Endothelial cell of umbilical vein (primary cell): ENCODE results near the gene PTMA. TPM values are rescaled to one million over a fixed set of nuclear protein-coding genes. Genes with fewer than 3 reads are reported as not detected.

Source experiments
- BruUV-seq: library from RNA; stranded (reverse); fragments of 400-500 nt; replicated peaks from 2 replicates; lab custom pipeline; 2021; lab: Mats Ljungman, UMichigan
- CTCF ChIA-PET: fragments of 300-600, 350-600 bp; sonication (Branson Sonifier 250); formaldehyde crosslinking; loops from one replicate; lab custom pipeline; 2021; ENCODE audit warnings: antibody characterized with exemption, inconsistent platforms; lab: Charles Lee
- POLR2A ChIA-PET: fragments of 300-600, 350-600 bp; sonication (Branson Sonifier 250); formaldehyde crosslinking; loops from one replicate; lab custom pipeline; 2021; ENCODE audit warnings: antibody characterized with exemption, inconsistent platforms; lab: Charles Lee
- DNase-seq: peaks from one replicate; pipeline ENCODE4 v3.0.0-alpha.2; 2011; ENCODE audit warnings: low read depth, low spot score
- FAIRE-seq: peaks from 2 replicates; lab custom pipeline; 2011; peaks lifted over from hg19 to GRCh38; lab: Jason Lieb, UNC
- H2AFZ ChIP-seq: 2 replicates; pipeline ENCODE4 v1.6.0; 2012; ENCODE audit warnings: low read depth, low read length, control low read depth, inconsistent platforms
- H3K27ac ChIP-seq: 2 replicates; pipeline ENCODE4 v1.5.1; 2011; ENCODE audit warnings: low read depth, mild to moderate bottlenecking, control low read depth, low read length, moderate library complexity; ENCODE audit not compliant: insufficient read depth
- H3K27me3 ChIP-seq, 2 experiments: 2 replicates each; pipeline versions ENCODE4 v1.6.0 to v1.6.1; 2011; ENCODE audit warnings: low read length in 2 of 2, mixed read lengths in 1 of 2; ENCODE audit not compliant: control insufficient read depth in 2 of 2, insufficient read depth in 2 of 2
- H3K36me3 ChIP-seq, 2 experiments: 2 replicates in 1 of 2; 3 replicates in 1 of 2; pipeline ENCODE4 v1.5.1; 2011; ENCODE audit warnings: low read length in 2 of 2, mild to moderate bottlenecking in 1 of 2, moderate library complexity in 1 of 2; ENCODE audit not compliant: control insufficient read depth in 2 of 2, insufficient read depth in 2 of 2; ENCODE audit errors: extremely low read depth in 1 of 2
- H3K4me1 ChIP-seq: 3 replicates; pipeline ENCODE4 v1.5.1; 2011; ENCODE audit warnings: mild to moderate bottlenecking, low read length; ENCODE audit not compliant: control insufficient read depth, insufficient read depth; ENCODE audit errors: extremely low read depth
- H3K4me2 ChIP-seq: 2 replicates; pipeline ENCODE4 v1.6.1; 2011; ENCODE audit warnings: low read length, control low read depth, mixed read lengths; ENCODE audit not compliant: insufficient read depth
- H3K4me3 ChIP-seq, 3 experiments: fragments of 200-600 bp in 1 of 3; sonication (generic), shearing (Covaris generic) in 1 of 3; replicated peaks in 1 of 3; 2 replicates each; pipeline ENCODE4 v1.5.1; 2011 to 2016; ENCODE audit warnings: control low read depth in 3 of 3, low read length in 3 of 3, mild to moderate bottlenecking in 2 of 3, inconsistent platforms in 1 of 3, low read depth in 1 of 3, moderate library complexity in 1 of 3; ENCODE audit not compliant: insufficient read depth in 1 of 3
- H3K79me2 ChIP-seq: 2 replicates; pipeline ENCODE4 v1.6.0; 2012; ENCODE audit warnings: low read length, inconsistent platforms; ENCODE audit not compliant: control insufficient read depth, insufficient read depth
- H3K9ac ChIP-seq: replicated peaks from 2 replicates; pipeline ENCODE3; 2011; ENCODE audit warnings: low read length, control low read depth; ENCODE audit not compliant: insufficient read depth; ENCODE audit errors: extremely low read depth
- H3K9me1 ChIP-seq: replicated peaks from 3 replicates; pipeline ENCODE4 v1.6.0; 2011; ENCODE audit warnings: mild to moderate bottlenecking, low read length; ENCODE audit not compliant: control insufficient read depth, insufficient read depth; ENCODE audit errors: extremely low read depth
- H3K9me3 ChIP-seq: replicated peaks from 2 replicates; pipeline ENCODE4 v1.5.1; 2012; ENCODE audit warnings: low read length, inconsistent platforms; ENCODE audit not compliant: control insufficient read depth, insufficient read depth
- H4K20me1 ChIP-seq: replicated peaks from 2 replicates; pipeline ENCODE3; 2011; ENCODE audit warnings: mild to moderate bottlenecking, low read length; ENCODE audit not compliant: control insufficient read depth, insufficient read depth; ENCODE audit errors: extremely low read depth
- EZH2 ChIP-seq: IDR thresholded peaks from 2 replicates; pipeline ENCODE4 v1.6.1; 2012; ENCODE audit warnings: borderline replicate concordance, low read depth, mild to moderate bottlenecking, moderate library complexity, low read length, inconsistent platforms; ENCODE audit not compliant: severe bottlenecking
- FOS ChIP-seq: IDR thresholded peaks from 2 replicates; pipeline ENCODE4 v1.6.1; 2011; ENCODE audit warnings: mild to moderate bottlenecking, low read length, moderate library complexity, borderline replicate concordance; ENCODE audit not compliant: insufficient read depth
- GATA2 ChIP-seq: IDR thresholded peaks from 2 replicates; pipeline ENCODE4 v1.7.0; 2011; ENCODE audit warnings: low read depth, mild to moderate bottlenecking, moderate library complexity, mixed read lengths, low read length; ENCODE audit not compliant: insufficient read length, insufficient read depth
- JUN ChIP-seq: IDR thresholded peaks from 2 replicates; pipeline ENCODE4 v1.6.1; 2011; ENCODE audit warnings: borderline replicate concordance, low read depth; ENCODE audit not compliant: insufficient read length, insufficient read depth
- MYC ChIP-seq: IDR thresholded peaks from one replicate; pipeline ENCODE4 v1.6.1; 2011; ENCODE audit warnings: mild to moderate bottlenecking, low read depth, low read length
- POLR2A ChIP-seq: IDR thresholded peaks from 2 replicates; pipeline ENCODE4 v1.6.1; 2012; ENCODE audit warnings: low read depth, mild to moderate bottlenecking, control low read depth, low read length
- POLR2AphosphoS5 ChIP-seq: IDR thresholded peaks from 2 replicates; pipeline ENCODE4 v1.6.1; 2012; ENCODE audit warnings: low read depth, mild to moderate bottlenecking, control low read depth, low read length, moderate library complexity; ENCODE audit not compliant: insufficient read depth
- dilution Hi-C: fragments of 300-500 bp; cut with MboI; formaldehyde crosslinking; loops from one replicate; pipeline ENCODE4 v1.15.0; 2019; ENCODE audit warnings: low sequenced_read_pairs; ENCODE audit not compliant: extremely low pct_ligation_motif_present
- intact Hi-C: fragments of 100-400 bp; cut with micrococcal nuclease; formaldehyde crosslinking; loops from one replicate; pipeline ENCODE4 v1.10.0; 2022
- polyA plus RNA-seq, 4 experiments: library from polyadenylated mRNA; depleted of rRNA in 3 of 4; stranded (reverse) in 3 of 4; unstranded in 1 of 4; fragments of >200 nt; gene quantifications; 2 replicates each; pipeline versions ENCODE4 v1.2.1 to v1.2.3, GENCODE V29; 2011 to 2012; ENCODE audit warnings: missing spikeins in 1 of 4
- total RNA-seq: library from RNA; stranded (reverse); gene quantifications from 2 replicates; pipeline ENCODE4 v1.2.3, GENCODE V29; 2021
- TF ChIP-seq, protein P1 (sequence below): IDR thresholded peaks from 2 replicates; pipeline ENCODE4 v1.6.1; 2011; ENCODE audit not compliant: insufficient read depth, insufficient read length
- TF ChIP-seq, protein P2 (sequence below), 2 donors: IDR thresholded peaks; 1 replicate in 1 of 2; 2 replicates in 1 of 2; pipeline ENCODE4 v1.5.1; 2011; ENCODE audit warnings: low read length in 2 of 2, mild to moderate bottlenecking in 2 of 2, moderate library complexity in 2 of 2, control low read depth in 1 of 2, inconsistent platforms in 1 of 2, low read depth in 1 of 2; ENCODE audit not compliant: insufficient read depth in 1 of 2; ENCODE audit errors: extremely low read depth in 1 of 2

PTMA gene
- total and polyA plus RNA-seq, 2 donors (not counting 3 experiments of a cell fraction or from before 2014, with no cell fraction given), result 404 to 1,488 TPM

DNA sequence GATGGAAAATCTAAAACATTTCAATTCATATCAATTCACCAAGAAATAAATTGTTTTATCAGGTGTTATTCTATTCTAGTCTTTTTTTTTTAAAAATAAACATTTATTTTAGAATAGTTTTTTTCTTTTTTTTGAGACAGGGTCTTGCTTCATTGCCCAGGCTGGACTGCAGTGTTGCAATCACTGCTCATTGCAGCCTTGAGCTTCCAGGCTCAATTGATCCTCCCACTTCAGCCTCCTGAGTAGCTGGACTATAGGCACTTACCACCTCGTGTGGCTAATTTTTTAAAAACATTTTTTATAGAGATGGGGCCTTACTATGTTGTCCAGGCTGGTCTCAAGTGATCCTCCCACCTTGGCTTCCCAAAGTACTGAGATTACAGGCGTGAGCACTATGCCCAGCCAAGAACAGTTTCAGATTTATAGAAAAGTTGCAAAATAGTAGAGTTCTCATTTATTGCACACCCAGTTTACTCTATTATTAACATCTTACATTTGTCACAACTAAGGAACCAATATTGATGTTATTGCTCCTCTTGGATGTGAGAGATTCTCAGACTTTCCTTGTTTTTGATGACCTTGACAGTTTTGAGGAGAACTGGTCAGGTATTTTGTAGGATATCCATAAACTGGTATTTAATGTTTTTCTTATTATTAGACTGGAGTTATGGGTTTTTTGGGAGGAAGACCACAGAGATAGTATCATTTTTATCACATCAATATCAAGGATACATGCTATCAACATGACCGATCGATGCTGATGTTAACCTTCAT lies 42.9 kb downstream of the PTMA start:
- Histone ChIP-seq H2AFZ (no peak overlapping the region), H3K9me3 (no peaks in the 10 kb centered on the region), H3K4me3 (no peak overlapping the region), H3K79me2 (no peaks in the 10 kb centered on the region), H3K27ac (no peak overlapping the region), H3K4me1 (no peaks in the 10 kb centered on the region), H3K36me3 (no peaks in the 10 kb centered on the region), H3K4me2 (no peak overlapping the region), H3K27me3 (no peaks in the 10 kb centered on the region), H3K9me1 (no peaks in the 10 kb centered on the region), H3K9ac (no peak overlapping the region), H4K20me1 (no peaks in the 10 kb centered on the region)
- BruUV-seq, result no TSS peak
- intact Hi-C loops, result no loop called here
- dilution Hi-C loops, result no loop called here
- ChIA-PET CTCF (interaction anchor here (0.6 to 1.4 kb wide), 3 partner anchors 11 to 328 kb away, joined by 3 to 4 read pairs (median 3); no protein-coding TSS in a partner anchor), POLR2A (no interaction called here)
- TF ChIP-seq, protein P1, sequence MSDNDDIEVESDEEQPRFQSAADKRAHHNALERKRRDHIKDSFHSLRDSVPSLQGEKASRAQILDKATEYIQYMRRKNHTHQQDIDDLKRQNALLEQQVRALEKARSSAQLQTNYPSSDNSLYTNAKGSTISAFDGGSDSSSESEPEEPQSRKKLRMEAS, result no peak
- no peak for TF ChIP-seq POLR2AphosphoS5
- TF ChIP-seq POLR2A, result no peak
- no peak for TF ChIP-seq EZH2
- TF ChIP-seq, protein P2, sequence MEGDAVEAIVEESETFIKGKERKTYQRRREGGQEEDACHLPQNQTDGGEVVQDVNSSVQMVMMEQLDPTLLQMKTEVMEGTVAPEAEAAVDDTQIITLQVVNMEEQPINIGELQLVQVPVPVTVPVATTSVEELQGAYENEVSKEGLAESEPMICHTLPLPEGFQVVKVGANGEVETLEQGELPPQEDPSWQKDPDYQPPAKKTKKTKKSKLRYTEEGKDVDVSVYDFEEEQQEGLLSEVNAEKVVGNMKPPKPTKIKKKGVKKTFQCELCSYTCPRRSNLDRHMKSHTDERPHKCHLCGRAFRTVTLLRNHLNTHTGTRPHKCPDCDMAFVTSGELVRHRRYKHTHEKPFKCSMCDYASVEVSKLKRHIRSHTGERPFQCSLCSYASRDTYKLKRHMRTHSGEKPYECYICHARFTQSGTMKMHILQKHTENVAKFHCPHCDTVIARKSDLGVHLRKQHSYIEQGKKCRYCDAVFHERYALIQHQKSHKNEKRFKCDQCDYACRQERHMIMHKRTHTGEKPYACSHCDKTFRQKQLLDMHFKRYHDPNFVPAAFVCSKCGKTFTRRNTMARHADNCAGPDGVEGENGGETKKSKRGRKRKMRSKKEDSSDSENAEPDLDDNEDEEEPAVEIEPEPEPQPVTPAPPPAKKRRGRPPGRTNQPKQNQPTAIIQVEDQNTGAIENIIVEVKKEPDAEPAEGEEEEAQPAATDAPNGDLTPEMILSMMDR (IDR thresholded peaks at IDR 0.05; ENCODE audit: extremely low read depth in 1 of 2, insufficient read depth in 1 of 2, low read depth in 1 of 2, low read length in 2 of 2), result no peak
- no peak for TF ChIP-seq JUN
- TF ChIP-seq MYC, result no peak
- no peak for TF ChIP-seq FOS
- no peak for TF ChIP-seq GATA2
- DNase-seq (no peak), FAIRE-seq (no peak)
